Measurements from ENCODE around the gene CERS4.

GRCh38 chr19:8256276-8257051 lies 47.3 kb downstream of the CERS4 start:
- TF ChIP-seq POLR2A (IDR thresholded peaks at IDR 0.05) (no peak), CTCF (IDR thresholded peaks at IDR 0.05) (no peak), POLR2AphosphoS5 (IDR thresholded peaks at IDR 0.05; ENCODE audit: insufficient read depth in 1 of 2, low read depth in 1 of 2) (no peak)

Data from vagina (tissue), 2 donors.